ENCODE measurements around the gene UBB.

The UBB gene

DNA sequence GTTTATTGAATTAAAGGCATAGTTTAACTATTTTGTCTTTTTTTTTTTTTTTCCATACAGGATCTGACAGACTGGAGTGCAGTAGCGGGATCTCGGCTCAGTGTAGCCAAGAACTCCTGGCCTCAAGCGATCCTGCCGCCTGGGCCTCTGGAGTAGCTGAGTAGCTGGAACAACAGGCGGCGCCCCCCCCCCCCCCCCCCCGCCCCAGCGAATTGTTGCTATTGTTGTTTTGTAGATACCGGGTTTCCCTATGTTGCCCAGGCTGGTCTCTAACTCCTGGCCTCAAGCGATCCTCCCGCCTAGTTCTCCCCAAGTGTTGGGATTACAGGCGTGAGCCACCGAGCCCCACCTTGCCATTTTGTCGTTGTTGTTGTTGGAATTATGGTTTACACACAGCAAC is 26.3 kb upstream of the UBB start:
- no peak for DNase-seq (ENCODE audit: low read depth in 1 of 2, low spot score in 1 of 2)
- Histone ChIP-seq H3K27ac (replicated peaks) (no peak overlapping the region), H3K4me3 (replicated peaks; ENCODE audit: insufficient read depth, low read length) (no peak overlapping the region), H3K27me3 (ENCODE audit: insufficient read depth, poor library complexity, severe bottlenecking) (no peaks in the 10 kb centered on the region)
- TF ChIP-seq, protein P1, sequence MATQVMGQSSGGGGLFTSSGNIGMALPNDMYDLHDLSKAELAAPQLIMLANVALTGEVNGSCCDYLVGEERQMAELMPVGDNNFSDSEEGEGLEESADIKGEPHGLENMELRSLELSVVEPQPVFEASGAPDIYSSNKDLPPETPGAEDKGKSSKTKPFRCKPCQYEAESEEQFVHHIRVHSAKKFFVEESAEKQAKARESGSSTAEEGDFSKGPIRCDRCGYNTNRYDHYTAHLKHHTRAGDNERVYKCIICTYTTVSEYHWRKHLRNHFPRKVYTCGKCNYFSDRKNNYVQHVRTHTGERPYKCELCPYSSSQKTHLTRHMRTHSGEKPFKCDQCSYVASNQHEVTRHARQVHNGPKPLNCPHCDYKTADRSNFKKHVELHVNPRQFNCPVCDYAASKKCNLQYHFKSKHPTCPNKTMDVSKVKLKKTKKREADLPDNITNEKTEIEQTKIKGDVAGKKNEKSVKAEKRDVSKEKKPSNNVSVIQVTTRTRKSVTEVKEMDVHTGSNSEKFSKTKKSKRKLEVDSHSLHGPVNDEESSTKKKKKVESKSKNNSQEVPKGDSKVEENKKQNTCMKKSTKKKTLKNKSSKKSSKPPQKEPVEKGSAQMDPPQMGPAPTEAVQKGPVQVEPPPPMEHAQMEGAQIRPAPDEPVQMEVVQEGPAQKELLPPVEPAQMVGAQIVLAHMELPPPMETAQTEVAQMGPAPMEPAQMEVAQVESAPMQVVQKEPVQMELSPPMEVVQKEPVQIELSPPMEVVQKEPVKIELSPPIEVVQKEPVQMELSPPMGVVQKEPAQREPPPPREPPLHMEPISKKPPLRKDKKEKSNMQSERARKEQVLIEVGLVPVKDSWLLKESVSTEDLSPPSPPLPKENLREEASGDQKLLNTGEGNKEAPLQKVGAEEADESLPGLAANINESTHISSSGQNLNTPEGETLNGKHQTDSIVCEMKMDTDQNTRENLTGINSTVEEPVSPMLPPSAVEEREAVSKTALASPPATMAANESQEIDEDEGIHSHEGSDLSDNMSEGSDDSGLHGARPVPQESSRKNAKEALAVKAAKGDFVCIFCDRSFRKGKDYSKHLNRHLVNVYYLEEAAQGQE (IDR thresholded peaks at IDR 0.05; ENCODE audit: insufficient replicate concordance, low read depth) = no peak
- TF ChIP-seq SPI1 (IDR thresholded peaks at IDR 0.05; ENCODE audit: borderline replicate concordance, low read depth) (no peak), GABPA (IDR thresholded peaks at IDR 0.05; ENCODE audit: low read depth) (no peak), POLR2AphosphoS5 (IDR thresholded peaks at IDR 0.05; ENCODE audit: low read depth) (no peak)
- TF ChIP-seq, protein P2, sequence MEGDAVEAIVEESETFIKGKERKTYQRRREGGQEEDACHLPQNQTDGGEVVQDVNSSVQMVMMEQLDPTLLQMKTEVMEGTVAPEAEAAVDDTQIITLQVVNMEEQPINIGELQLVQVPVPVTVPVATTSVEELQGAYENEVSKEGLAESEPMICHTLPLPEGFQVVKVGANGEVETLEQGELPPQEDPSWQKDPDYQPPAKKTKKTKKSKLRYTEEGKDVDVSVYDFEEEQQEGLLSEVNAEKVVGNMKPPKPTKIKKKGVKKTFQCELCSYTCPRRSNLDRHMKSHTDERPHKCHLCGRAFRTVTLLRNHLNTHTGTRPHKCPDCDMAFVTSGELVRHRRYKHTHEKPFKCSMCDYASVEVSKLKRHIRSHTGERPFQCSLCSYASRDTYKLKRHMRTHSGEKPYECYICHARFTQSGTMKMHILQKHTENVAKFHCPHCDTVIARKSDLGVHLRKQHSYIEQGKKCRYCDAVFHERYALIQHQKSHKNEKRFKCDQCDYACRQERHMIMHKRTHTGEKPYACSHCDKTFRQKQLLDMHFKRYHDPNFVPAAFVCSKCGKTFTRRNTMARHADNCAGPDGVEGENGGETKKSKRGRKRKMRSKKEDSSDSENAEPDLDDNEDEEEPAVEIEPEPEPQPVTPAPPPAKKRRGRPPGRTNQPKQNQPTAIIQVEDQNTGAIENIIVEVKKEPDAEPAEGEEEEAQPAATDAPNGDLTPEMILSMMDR (IDR thresholded peaks at IDR 0.05; ENCODE audit: insufficient read depth, low read length) = no peak

DNA sequence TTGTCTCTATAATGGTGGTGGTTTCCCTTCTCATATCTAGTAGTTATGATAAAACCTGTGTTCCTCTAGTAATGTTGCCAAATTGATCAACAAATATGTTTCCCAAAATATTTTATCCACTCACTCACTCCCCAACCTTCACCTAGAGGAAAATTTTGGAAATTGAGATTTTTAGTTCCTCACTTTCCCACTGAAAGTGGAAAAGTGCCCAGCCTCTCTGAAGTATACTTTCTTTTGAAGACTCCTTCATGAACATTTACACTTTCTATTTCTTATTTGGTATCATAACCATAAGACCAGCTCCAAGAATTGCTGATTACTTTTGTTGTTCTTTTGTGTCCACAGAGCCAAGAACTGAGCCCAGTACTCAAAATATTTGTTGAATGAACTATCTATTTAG is 22.5 kb upstream of the UBB start:
- Histone ChIP-seq H3K4me3 (replicated peaks; ENCODE audit: insufficient read depth, low read length) (no peak overlapping the region), H3K27ac (replicated peaks) (no peak overlapping the region), H3K27me3 (ENCODE audit: insufficient read depth, poor library complexity, severe bottlenecking) (no peaks in the 10 kb centered on the region)
- no peak for TF ChIP-seq GABPA (IDR thresholded peaks at IDR 0.05; ENCODE audit: low read depth)
- TF ChIP-seq, protein P2 (IDR thresholded peaks at IDR 0.05; ENCODE audit: insufficient read depth, low read length) = no peak
- TF ChIP-seq, protein P1 (IDR thresholded peaks at IDR 0.05; ENCODE audit: insufficient replicate concordance, low read depth) = no peak
- TF ChIP-seq SPI1 (IDR thresholded peaks at IDR 0.05; ENCODE audit: borderline replicate concordance, low read depth) = no peak
- TF ChIP-seq POLR2AphosphoS5 (IDR thresholded peaks at IDR 0.05; ENCODE audit: low read depth) = no peak
- DNase-seq (ENCODE audit: low read depth in 1 of 2, low spot score in 1 of 2) = no peak

DNA sequence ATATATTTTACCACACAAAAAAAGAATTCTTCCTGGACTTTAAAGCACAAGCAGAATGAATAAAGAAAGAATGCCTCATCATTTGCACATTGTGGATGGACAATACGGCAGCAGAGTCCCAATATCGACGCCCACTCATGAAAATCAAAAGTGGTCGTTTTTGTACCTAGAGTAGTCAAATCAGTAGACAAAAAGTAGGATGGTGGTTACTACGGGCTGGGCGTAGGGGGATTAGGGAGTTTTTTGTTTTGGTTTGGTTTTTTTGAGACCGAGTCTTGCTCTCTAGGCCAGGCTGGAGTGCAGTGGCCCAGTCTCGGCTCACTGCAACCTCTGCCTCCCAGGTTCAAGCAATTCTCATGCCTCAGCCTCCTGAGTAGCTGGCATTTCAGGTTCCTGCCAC is 19.0 kb upstream of the UBB start:
- Histone ChIP-seq H3K4me3 (replicated peaks; ENCODE audit: insufficient read depth, low read length) (no peak overlapping the region), H3K27ac (replicated peaks) (no peak overlapping the region), H3K27me3 (ENCODE audit: insufficient read depth, poor library complexity, severe bottlenecking) (no peaks in the 10 kb centered on the region)
- TF ChIP-seq, protein P1 (IDR thresholded peaks at IDR 0.05; ENCODE audit: insufficient replicate concordance, low read depth) = no peak
- TF ChIP-seq GABPA (IDR thresholded peaks at IDR 0.05; ENCODE audit: low read depth) (no peak), SPI1 (IDR thresholded peaks at IDR 0.05; ENCODE audit: borderline replicate concordance, low read depth) (no peak), POLR2AphosphoS5 (IDR thresholded peaks at IDR 0.05; ENCODE audit: low read depth) (no peak)
- TF ChIP-seq, protein P2 (IDR thresholded peaks at IDR 0.05; ENCODE audit: insufficient read depth, low read length) = no peak
- no peak for DNase-seq (ENCODE audit: low read depth in 1 of 2, low spot score in 1 of 2)
